ENCODE measurements around the gene TNFAIP3. TPM values are rescaled to one million over a fixed set of nuclear protein-coding genes. Genes with fewer than 3 reads are reported as not detected.
A peak's percentile ranks its signal among the peaks of the same experiment; 100 is the strongest.

The TNFAIP3 gene
- total RNA-seq, 2 experiments from 2014 or later, result 3,816 to 3,885 TPM

GRCh38 chr6:137849981-137850714 is 16.9 kb upstream of the TNFAIP3 start:
- Histone ChIP-seq H3K4me3 (ENCODE audit: low read length) (no peak overlapping the region), H3K36me3 (ENCODE audit: insufficient read depth, low read length) (no peaks in the 10 kb centered on the region), H3K9me3 (ENCODE audit: control insufficient read depth in 1 of 2, insufficient read depth in 1 of 2, low read length in 2 of 2) (no peaks in the 10 kb centered on the region), H3K27ac (ENCODE audit: low read depth in 1 of 2, low read length in 2 of 2) (no peak overlapping the region), H3K4me1 (ENCODE audit: insufficient read depth, low read length) (no peaks in the 10 kb centered on the region), H3K27me3 (ENCODE audit: control insufficient read depth in 1 of 2, insufficient read depth in 2 of 2, low read length in 2 of 2) (no peaks in the 10 kb centered on the region)
- ATAC-seq (ENCODE audit: poor library complexity) (no peak), DNase-seq (peak in 1 of 14 experiments; percentile 10)
- H3K9me3 Mint-ChIP-seq, result no peaks in the 10 kb centered on the region
- TF ChIP-seq, protein P1, sequence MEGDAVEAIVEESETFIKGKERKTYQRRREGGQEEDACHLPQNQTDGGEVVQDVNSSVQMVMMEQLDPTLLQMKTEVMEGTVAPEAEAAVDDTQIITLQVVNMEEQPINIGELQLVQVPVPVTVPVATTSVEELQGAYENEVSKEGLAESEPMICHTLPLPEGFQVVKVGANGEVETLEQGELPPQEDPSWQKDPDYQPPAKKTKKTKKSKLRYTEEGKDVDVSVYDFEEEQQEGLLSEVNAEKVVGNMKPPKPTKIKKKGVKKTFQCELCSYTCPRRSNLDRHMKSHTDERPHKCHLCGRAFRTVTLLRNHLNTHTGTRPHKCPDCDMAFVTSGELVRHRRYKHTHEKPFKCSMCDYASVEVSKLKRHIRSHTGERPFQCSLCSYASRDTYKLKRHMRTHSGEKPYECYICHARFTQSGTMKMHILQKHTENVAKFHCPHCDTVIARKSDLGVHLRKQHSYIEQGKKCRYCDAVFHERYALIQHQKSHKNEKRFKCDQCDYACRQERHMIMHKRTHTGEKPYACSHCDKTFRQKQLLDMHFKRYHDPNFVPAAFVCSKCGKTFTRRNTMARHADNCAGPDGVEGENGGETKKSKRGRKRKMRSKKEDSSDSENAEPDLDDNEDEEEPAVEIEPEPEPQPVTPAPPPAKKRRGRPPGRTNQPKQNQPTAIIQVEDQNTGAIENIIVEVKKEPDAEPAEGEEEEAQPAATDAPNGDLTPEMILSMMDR (IDR thresholded peaks at IDR 0.05), result no peak
- no peaks in the 10 kb centered on the region for H3K4me1 Mint-ChIP-seq (ENCODE audit: low read depth)
- POLR2A ChIA-PET, result no interaction called here
- intact Hi-C loops (cut with DNase I, micrococcal nuclease), result no loop called here
- H3K4me3 Mint-ChIP-seq, result no peak overlapping the region
- H3K36me3 Mint-ChIP-seq (ENCODE audit: low read depth), result peaks cover 16% of the 10 kb centered on the region
- no peak overlapping the region for H3K27ac Mint-ChIP-seq
- CTCF ChIA-PET, result no interaction called here
- H3K27me3 Mint-ChIP-seq, result no peaks in the 10 kb centered on the region

DNA sequence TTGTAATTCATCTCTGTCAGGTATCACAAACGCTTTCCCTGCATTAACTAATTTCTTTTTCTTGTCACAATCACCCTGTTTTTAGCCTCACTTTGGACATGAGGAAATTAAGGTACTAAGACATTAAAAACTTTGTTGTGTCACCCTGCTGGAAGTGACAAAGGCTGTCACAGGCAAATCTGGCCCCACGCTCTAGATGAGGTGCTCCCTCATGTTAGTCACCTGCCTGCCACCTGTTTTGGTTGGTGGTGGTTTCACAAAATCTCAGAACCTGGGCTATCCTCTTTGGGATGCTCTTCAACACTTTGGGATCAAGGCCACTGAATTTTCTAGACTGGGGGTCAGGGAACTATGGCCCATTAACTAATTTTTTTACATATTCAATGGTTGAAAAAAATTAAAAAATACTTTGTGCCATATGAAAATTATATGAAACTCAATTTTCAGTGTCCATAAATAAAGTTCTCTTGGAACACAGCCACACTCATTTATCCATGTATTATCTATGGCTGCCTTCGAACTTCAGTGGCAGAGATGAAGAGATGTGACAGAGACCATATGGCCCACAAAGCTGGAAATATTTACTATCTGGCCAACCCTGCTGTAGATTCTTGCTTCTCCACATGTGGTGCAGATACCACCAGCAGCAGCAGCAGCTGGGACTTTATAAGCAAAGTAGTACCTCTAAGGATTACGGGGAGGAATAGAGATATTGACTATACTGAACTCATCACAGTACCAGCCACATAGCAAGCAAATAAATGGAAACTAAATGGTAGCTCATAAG is 16.1 kb upstream of the TNFAIP3 start:
- CTCF ChIA-PET, result interaction anchor here (1.2 kb wide), 1 partner anchor 18 kb away, joined by 4 read pairs; no protein-coding TSS in a partner anchor
- no peaks in the 10 kb centered on the region for H3K27me3 Mint-ChIP-seq

GRCh38 chr6:137851669-137852068 is 15.4 kb upstream of the TNFAIP3 start:
- Mint-ChIP-seq H3K9me3 (peaks cover 3% of the 10 kb centered on the region), H3K27me3 (no peaks in the 10 kb centered on the region), H3K4me1 (ENCODE audit: low read depth) (no peaks in the 10 kb centered on the region), H3K27ac (no peak overlapping the region), H3K4me3 (no peak overlapping the region), H3K36me3 (ENCODE audit: low read depth) (peaks cover 30% of the 10 kb centered on the region)
- intact Hi-C loops (cut with DNase I, micrococcal nuclease), result no loop called here
- DNase-seq (no peak), ATAC-seq (ENCODE audit: poor library complexity) (no peak)
- Histone ChIP-seq H3K4me3 (ENCODE audit: low read length) (no peak overlapping the region), H3K36me3 (ENCODE audit: insufficient read depth, low read length) (no peaks in the 10 kb centered on the region), H3K4me1 (ENCODE audit: insufficient read depth, low read length) (no peaks in the 10 kb centered on the region), H3K27me3 (ENCODE audit: control insufficient read depth in 1 of 2, insufficient read depth in 2 of 2, low read length in 2 of 2) (no peaks in the 10 kb centered on the region), H3K27ac (ENCODE audit: low read depth in 1 of 2, low read length in 2 of 2) (no peak overlapping the region), H3K9me3 (ENCODE audit: control insufficient read depth in 1 of 2, insufficient read depth in 1 of 2, low read length in 2 of 2) (no peaks in the 10 kb centered on the region)
- TF ChIP-seq, protein P1 (IDR thresholded peaks at IDR 0.05), result no peak
- POLR2A ChIA-PET, result no interaction called here
- CTCF ChIA-PET, result interaction anchor here (1.2 kb wide), 1 partner anchor 18 kb away, joined by 4 read pairs; no protein-coding TSS in a partner anchor

More for the DNA sequence above, 16.1 kb upstream of the TNFAIP3 start:
- no peaks in the 10 kb centered on the region for H3K36me3 ChIP-seq (ENCODE audit: insufficient read depth, low read length)
- ATAC-seq (ENCODE audit: poor library complexity) (no peak), DNase-seq (no peak)
- H3K9me3 Mint-ChIP-seq, result peaks cover 3% of the 10 kb centered on the region
- intact Hi-C loops (cut with DNase I, micrococcal nuclease), result no loop called here
- TF ChIP-seq, protein P1 (IDR thresholded peaks at IDR 0.05), result no peak
- POLR2A ChIA-PET, result no interaction called here
- no peak overlapping the region for H3K4me3 ChIP-seq (ENCODE audit: low read length)
- H3K27ac Mint-ChIP-seq, result no peak overlapping the region
- H3K4me1 ChIP-seq (ENCODE audit: insufficient read depth, low read length), result no peaks in the 10 kb centered on the region
- H3K27ac ChIP-seq (ENCODE audit: low read depth in 1 of 2, low read length in 2 of 2), result no peak overlapping the region
- H3K36me3 Mint-ChIP-seq (ENCODE audit: low read depth), result peaks cover 23% of the 10 kb centered on the region
- no peaks in the 10 kb centered on the region for H3K4me1 Mint-ChIP-seq (ENCODE audit: low read depth)
- no peaks in the 10 kb centered on the region for H3K27me3 ChIP-seq (ENCODE audit: control insufficient read depth in 1 of 2, insufficient read depth in 2 of 2, low read length in 2 of 2)
- no peak overlapping the region for H3K4me3 Mint-ChIP-seq
- H3K9me3 ChIP-seq (ENCODE audit: control insufficient read depth in 1 of 2, insufficient read depth in 1 of 2, low read length in 2 of 2), result no peaks in the 10 kb centered on the region

All from CD4-positive, alpha-beta T cell (primary cell).